HAP-1 (cell line): Measurements from ENCODE around the gene KRT3.

ENCODE experiments used
- DNase-seq, 2 experiments: peaks; one replicate each; pipeline ENCODE4 v3.0.0-alpha.2; 2016 to 2020; ENCODE audit warnings: low spot score in 2 of 2
- H3K27me3 ChIP-seq: fragments of 250-450 bp; sonication (Bioruptor Pico); 2 replicates; pipeline ENCODE4 v1.5.1; 2020; ENCODE audit warnings: low read depth, mild to moderate bottlenecking, moderate library complexity
- H3K36me3 ChIP-seq: fragments of 250-450 bp; sonication (Bioruptor Pico); replicated peaks from 2 replicates; pipeline ENCODE4 v1.5.1; 2020; ENCODE audit warnings: mild to moderate bottlenecking
- H3K4me1 ChIP-seq: fragments of 250-450 bp; sonication (Bioruptor Pico); 2 replicates; pipeline ENCODE4 v1.5.1; 2020; ENCODE audit warnings: mild to moderate bottlenecking
- H3K4me3 ChIP-seq: fragments of 250-450 bp; sonication (Bioruptor Pico); 2 replicates; pipeline ENCODE4 v1.5.1; 2020; ENCODE audit warnings: mild to moderate bottlenecking, moderate library complexity
- H3K9me3 ChIP-seq: fragments of 250-450 bp; sonication (Bioruptor Pico); 2 replicates; pipeline ENCODE4 v1.5.1; 2020; ENCODE audit warnings: mild to moderate bottlenecking, moderate library complexity
- in situ Hi-C: fragments of 300-500 bp; cut with MboI; formaldehyde crosslinking; loops from 3 replicates; pipeline ENCODE4 v1.14.3; 2020; ENCODE audit warnings: low sequenced_read_pairs, inconsistent platforms, mixed read lengths

Gene KRT3

DNA sequence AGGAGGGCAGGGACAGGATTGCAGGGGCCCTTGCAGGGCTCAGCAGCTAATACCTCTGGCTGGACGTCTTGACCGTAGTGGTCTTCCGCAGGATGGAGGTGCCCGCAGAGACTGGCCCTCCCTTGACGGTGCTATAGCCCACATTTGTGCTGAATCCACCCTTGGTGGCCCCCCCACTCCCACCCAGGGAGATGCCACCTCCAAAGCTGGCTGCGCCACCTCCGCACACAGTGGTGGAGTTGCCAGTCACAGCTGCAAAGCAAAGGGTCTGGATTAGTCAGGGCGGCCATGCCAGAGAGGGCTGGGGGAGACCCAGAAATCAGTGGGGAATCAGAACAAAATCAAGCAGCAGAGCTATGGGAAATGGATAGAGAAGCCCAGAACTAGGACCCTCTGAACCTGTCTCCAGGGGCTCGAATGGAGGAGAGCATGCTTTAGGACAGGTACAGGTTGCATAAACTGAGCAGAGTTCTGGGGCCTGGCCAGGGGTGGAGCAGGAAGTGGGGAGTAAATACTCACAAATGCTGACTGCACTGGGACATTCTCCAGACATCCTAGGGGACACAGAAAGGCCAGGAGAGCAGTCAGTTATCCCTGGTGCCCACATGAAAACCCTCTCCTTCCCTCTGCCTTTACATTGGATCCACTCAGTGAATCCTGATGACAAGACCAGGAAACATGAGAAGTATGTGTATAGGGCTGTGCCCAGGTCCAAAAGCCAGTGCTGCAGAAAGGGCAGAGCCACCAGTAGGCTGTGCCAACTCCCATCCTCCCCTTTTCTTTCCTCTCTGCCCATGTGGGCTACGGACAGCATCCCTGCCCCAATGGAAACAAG is 26.1 kb upstream of the KRT3 start:
- Histone ChIP-seq H3K4me3 (no peak overlapping the region), H3K36me3 (no peaks in the 10 kb centered on the region), H3K9me3 (no peaks in the 10 kb centered on the region; the same call in 1 of the 2 replicates), H3K4me1 (no peaks in the 10 kb centered on the region), H3K27me3 (peaks cover 8% of the 10 kb centered on the region; the same call in 1 of the 2 replicates)
- DNase-seq, result no peak
- in situ Hi-C loops, result no loop called here

DNA sequence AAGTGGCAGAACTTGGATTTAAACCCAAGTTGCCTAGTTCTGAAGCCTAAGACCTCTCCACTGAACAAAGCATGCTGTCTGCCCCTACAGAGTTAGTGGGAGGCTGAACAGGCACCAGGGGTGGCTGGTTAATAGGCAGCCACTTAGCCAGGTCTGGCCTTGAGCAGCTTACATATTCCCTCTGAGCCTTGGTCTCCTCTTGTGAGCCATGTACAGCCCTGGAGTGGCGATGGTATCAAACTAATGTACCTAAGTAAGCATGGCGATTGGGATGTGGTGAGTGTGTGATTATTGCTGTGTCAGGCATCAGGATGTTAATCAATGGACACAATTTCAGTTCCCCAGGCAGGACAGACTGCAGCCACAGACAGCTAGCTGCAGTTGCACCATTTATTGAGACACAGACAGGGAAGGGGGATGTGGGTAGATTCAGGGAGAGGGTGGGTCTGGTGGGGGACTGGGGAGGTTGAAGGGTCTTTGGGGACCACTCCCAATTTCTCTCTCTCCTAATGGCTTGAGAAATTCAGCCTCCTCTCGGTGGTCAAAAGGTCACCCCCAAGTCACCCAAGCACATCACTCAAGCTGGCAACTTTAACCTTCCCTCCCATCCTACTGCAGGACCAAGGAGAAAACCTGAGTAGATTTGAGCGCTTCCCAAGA is 25.3 kb upstream of the KRT3 start:
- no peak overlapping the region for H3K4me3 ChIP-seq
- no peaks in the 10 kb centered on the region; the same call in 1 of the 2 replicates for H3K9me3 ChIP-seq
- H3K27me3 ChIP-seq, result peaks cover 8% of the 10 kb centered on the region; the same call in 1 of the 2 replicates
- no peak for DNase-seq
- in situ Hi-C loops, result no loop called here
- H3K36me3 ChIP-seq, result no peaks in the 10 kb centered on the region
- H3K4me1 ChIP-seq, result no peaks in the 10 kb centered on the region

DNA sequence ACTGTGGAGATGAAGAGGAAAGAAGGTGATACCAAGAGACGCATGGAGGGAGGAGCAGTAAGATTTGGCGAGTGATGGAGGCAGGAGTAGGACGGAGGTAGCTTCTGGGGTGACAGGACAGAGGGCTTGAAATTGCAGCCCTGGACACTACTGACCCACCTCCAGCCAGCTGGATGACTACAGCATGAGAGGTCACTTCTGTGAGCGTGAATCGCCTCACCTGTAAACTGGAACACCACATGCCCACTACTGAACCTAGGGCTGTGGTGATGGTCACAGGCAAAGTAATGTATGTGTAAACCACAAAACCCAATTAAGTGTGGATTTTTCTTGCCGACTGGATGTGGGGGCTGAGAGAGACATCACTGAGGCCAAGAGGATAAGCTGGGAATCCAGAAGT is 24.6 kb upstream of the KRT3 start:
- Histone ChIP-seq H3K4me1 (no peaks in the 10 kb centered on the region), H3K4me3 (no peak overlapping the region), H3K36me3 (no peaks in the 10 kb centered on the region), H3K9me3 (no peaks in the 10 kb centered on the region; the same call in 1 of the 2 replicates), H3K27me3 (peaks cover 8% of the 10 kb centered on the region; the same call in 1 of the 2 replicates)
- in situ Hi-C loops, result no loop called here
- no peak for DNase-seq

DNA sequence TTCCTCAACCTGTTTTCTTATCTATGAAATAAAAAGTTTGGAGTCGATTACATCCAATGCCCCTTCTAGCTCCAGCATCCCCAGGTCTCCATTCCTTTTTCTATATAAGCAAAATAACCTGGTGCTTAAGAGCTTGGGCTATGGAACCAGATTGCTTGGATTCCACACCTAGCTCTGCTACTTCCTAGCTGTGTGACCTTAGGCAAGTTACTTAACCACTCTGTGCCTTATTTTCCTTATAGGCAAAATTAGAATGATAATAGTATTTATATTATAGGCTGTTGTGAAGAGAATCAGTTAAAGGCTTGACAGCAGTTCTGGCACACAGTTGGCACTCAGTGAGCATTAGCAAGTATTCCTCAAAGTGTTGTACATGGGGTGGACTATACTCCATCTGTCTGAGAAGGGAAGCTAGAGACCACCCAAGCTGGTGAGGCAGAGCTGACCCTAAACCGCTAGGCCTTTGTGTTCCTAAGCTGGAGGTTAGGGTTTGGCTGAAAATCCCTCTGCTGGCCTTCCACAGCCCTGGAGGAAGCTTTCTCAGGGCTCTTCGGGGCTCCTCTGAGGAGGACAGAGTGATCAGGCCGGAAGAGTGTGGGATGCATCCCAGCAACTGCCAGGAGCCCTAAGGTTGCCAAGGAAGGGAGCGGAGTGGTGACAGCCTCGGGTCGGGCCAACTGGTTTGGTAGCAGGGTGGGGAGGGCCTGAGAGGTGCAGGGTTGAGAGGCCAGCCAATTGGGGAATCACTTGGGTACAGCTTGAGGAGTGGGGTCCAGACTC is 24.0 kb upstream of the KRT3 start:
- no peak for DNase-seq
- Histone ChIP-seq H3K9me3 (no peaks in the 10 kb centered on the region; the same call in 1 of the 2 replicates), H3K27me3 (peaks cover 8% of the 10 kb centered on the region; the same call in 1 of the 2 replicates), H3K4me1 (no peaks in the 10 kb centered on the region), H3K36me3 (no peaks in the 10 kb centered on the region), H3K4me3 (no peak overlapping the region)
- in situ Hi-C loops, result no loop called here

DNA sequence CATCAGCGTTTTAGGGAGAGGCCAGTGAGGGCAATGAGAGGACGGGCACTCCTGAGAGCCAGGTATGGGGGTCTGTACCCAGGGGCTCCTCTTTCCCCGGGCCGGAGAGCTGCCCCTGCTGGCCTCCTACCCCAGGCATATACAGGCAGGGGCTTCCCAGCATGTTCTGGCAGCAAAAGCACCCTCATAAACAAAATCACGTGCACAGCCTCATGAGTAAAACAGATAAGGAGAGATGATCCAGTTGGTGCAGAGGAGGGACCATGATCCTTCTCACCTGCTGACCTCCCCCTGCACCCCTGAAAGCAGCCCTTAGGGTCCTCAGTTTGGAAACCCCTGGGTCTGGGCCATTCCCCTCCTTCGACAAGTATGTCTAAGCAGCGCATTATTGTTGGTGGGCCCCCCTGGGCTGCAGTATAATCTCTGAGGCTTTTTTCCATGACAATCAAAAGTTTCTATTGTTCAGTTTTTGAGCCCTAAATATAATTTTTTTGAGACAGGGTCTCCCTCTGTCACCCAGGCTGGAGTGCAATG is 23.0 kb upstream of the KRT3 start:
- Histone ChIP-seq H3K27me3 (peaks cover 8% of the 10 kb centered on the region; the same call in 1 of the 2 replicates), H3K4me1 (no peaks in the 10 kb centered on the region), H3K36me3 (no peaks in the 10 kb centered on the region), H3K4me3 (no peak overlapping the region), H3K9me3 (no peaks in the 10 kb centered on the region; the same call in 1 of the 2 replicates)
- in situ Hi-C loops, result no loop called here
- no peak for DNase-seq

DNA sequence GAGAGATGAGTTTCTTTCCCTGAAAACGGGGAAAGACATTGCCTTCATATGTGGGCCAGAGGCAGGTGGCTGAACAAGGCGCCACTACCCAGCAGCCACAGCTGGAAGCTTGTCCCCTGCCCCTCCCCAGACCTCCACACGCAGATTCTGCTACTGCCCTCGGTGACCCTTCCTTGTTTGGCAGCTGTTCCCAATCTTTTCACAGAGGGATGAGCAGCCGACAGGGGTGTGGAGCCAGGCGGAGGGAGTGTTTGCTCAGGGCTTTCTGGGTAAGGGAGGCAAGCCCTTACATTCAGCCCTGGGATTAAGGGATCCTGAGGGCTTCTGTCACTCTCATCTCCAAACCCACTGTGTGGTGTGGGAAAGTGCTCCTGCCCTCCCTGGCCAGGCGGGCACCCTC is 22.5 kb upstream of the KRT3 start:
- Histone ChIP-seq H3K9me3 (no peaks in the 10 kb centered on the region; the same call in 1 of the 2 replicates), H3K4me1 (no peaks in the 10 kb centered on the region), H3K4me3 (no peak overlapping the region), H3K27me3 (peaks cover 8% of the 10 kb centered on the region; the same call in 1 of the 2 replicates), H3K36me3 (no peaks in the 10 kb centered on the region)
- in situ Hi-C loops, result no loop called here
- DNase-seq, result no peak

DNA sequence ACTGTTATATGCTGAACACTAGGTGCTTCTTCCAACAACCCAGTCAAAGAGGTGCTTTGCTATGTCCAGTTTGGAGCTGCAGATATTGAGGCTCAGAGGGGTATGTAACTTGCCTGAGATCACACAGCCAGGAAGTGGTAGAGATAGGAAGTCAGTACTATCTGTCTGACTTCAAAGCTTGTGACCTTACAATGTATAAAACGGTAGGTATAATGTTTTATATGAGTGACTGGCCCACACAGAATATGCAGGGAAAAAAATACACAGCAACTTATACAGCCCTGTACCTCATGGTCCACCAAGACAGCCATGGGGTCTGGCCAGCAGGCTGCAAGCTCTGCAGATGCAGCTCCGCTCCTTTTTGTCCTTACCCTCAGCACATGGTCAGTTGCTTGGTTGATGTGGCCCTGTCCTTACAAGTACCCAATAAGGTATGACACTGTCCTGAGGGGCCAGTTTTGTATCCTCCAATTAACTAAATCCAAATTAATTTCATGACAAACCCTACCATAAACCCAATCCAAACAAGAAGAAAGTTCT is 21.9 kb upstream of the KRT3 start:
- in situ Hi-C loops, result no loop called here
- Histone ChIP-seq H3K36me3 (no peaks in the 10 kb centered on the region), H3K27me3 (peaks cover 8% of the 10 kb centered on the region; the same call in 1 of the 2 replicates), H3K4me1 (no peaks in the 10 kb centered on the region), H3K9me3 (no peaks in the 10 kb centered on the region; the same call in 1 of the 2 replicates), H3K4me3 (no peak overlapping the region)
- DNase-seq, result no peak

DNA sequence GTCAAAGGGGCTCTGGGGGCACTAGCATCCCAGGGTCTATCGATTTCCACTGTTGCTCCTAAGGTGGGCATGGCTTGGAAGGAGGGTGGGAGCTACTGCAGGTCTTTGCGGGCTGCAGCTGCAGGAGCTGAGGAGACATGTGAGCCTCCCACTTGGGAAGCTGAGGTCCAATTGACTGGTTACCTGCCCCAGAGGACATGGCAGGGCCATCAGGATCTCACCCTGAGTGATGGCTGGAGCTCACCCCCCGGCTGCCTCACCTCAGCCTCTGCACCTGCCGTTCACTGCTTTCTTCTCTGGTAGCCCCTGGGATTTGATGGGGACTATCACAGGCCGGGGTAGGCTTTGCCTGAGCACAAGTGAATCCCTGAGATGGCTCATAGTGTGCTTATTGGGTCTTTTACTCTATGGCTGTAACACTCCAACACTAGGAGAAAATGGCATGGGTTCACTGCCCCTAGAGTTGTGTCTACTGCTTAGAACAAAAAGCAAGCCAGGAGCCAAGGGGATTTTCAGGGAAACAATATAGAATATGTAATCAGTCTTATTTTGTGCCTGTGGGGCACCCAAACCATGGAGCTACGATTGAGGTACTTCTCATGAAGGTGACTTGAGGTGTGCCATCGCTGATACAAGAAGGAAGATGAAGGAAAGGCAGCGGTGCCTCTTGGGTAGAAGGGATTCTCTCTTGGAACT is 21.2 kb upstream of the KRT3 start:
- H3K9me3 ChIP-seq, result no peaks in the 10 kb centered on the region; the same call in 1 of the 2 replicates
- DNase-seq, result no peak
- H3K27me3 ChIP-seq, result peaks cover 8% of the 10 kb centered on the region; the same call in 1 of the 2 replicates
- no peaks in the 10 kb centered on the region for H3K36me3 ChIP-seq
- in situ Hi-C loops, result no loop called here
- no peaks in the 10 kb centered on the region for H3K4me1 ChIP-seq
- H3K4me3 ChIP-seq, result no peak overlapping the region

DNA sequence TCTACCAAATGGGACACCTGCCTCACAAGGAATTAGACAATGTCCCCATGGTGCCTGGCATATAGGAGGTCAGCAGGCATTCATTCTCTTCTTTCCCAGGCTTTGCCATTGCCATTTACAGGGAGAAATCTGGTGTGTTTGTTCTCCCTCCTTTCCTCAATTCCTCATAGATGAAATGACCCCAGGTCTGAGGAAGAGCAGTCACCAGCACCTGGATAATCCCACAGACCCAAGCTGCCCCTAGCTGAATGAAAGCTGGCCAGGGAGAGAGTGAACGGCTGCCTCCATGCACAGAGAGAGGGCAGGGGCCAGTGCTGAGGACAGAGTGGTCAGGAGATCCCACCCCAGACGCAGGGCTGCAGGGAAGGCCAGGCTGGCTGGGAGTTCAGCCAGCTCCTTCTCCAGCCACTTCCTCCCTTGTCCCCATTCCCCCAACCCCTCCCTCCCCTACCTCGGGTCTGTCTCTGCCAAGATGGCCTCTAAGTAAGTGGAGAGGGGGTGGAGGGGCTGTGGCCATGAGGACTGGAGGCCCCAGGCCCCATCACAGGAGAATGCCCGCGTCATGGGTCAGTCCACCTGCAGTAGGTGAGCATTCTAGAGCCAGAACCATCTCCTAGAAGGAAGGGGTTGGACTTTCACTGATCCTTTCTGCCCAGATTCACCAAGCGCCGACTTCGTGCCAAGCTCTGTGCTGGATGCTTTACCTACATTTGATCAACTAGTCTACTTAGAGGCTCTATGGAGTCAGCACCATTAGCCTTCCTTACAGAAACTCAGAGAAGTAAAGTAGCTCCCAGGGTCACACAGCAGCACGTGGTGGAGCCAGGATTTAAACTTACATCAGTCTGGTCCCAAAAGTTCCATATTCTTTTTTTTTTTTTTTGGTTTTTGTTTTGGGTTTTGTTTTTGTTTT is 20.0 kb upstream of the KRT3 start:
- DNase-seq, result no peak
- Histone ChIP-seq H3K36me3 (no peaks in the 10 kb centered on the region), H3K9me3 (no peaks in the 10 kb centered on the region; the same call in 1 of the 2 replicates), H3K4me1 (no peaks in the 10 kb centered on the region), H3K27me3 (peaks cover 8% of the 10 kb centered on the region; the same call in 1 of the 2 replicates), H3K4me3 (no peak overlapping the region)
- in situ Hi-C loops, result no loop called here

DNA sequence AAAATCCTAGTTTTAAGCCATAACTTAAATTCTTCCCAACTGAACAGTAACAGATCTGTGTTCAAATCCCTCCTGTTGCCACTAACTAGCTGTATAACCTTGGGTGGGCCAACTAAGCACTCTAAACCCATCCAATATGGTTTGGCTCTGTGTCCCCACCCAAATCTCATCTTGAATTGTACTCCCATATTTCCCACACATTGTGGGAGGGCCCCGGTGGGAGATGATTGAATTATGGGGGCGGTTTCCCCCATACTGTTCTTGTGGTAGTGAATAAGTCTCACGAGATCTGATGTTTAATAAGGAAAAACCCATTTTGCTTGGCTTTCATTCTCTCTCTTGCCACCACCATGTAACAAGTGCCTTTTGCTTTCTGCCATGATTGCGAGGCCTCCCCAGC is 19.2 kb upstream of the KRT3 start:
- no peak for DNase-seq
- in situ Hi-C loops, result no loop called here
- no peaks in the 10 kb centered on the region for H3K4me1 ChIP-seq
- H3K36me3 ChIP-seq, result no peaks in the 10 kb centered on the region
- no peaks in the 10 kb centered on the region; the same call in 1 of the 2 replicates for H3K9me3 ChIP-seq
- no peak overlapping the region for H3K4me3 ChIP-seq
- H3K27me3 ChIP-seq, result 0 out of 2 replicates have a peak, but pooled peaks cover 5% of the 10 kb centered on the region

DNA sequence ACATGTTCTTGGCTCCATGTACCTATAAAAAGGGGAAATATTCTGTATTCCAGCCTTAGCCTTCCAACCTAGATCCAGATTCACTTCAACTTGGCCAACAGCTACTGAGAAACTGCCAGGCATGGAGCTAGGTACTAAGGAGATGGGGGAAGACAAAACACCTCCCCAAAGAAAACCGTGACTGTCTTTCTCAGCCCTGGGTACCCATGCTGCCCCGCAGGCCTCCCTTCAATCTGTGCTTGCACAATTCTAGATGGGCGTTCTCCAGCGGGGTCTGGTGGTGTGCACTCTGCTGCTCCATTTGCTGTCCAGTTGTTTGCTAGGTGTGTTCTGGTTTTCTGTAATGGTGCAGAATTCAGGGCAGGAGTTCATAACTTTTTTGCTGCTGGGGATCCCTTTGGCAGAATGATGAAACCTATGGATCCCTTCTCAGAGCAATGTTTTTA is 18.8 kb upstream of the KRT3 start:
- H3K4me1 ChIP-seq, result no peaks in the 10 kb centered on the region
- DNase-seq, result no peak
- H3K4me3 ChIP-seq, result no peak overlapping the region
- in situ Hi-C loops, result no loop called here
- 0 out of 2 replicates have a peak, but pooled peaks cover 5% of the 10 kb centered on the region for H3K27me3 ChIP-seq
- no peaks in the 10 kb centered on the region; the same call in 1 of the 2 replicates for H3K9me3 ChIP-seq
- no peaks in the 10 kb centered on the region for H3K36me3 ChIP-seq
